Right lobe of liver (tissue), 4 donors: ENCODE measurements around the gene PGAM2.

Experiments
- CTCF ChIP-seq, 4 donors: fragments of 200-600 bp in 3 of 4; fragments of 450-650 bp in 1 of 4; IDR thresholded peaks; one replicate each; pipeline versions ENCODE4 v1.5.1 to v1.8.0; 2016 to 2022; ENCODE audit warnings: antibody characterized with exemption in 4 of 4, mild to moderate bottlenecking in 2 of 4
- POLR2A ChIP-seq: fragments of 450-650 bp; IDR thresholded peaks from one replicate; pipeline ENCODE4 v1.6.1; 2017; ENCODE audit warnings: antibody characterized with exemption, mild to moderate bottlenecking
- donor health status: DM: no; HTN: no; CAD: no.
- donor health status: DM: no; HTN: no; CAD: no.
- donor health status: DM: no; HTN: yes; CAD: no.

- no peak for TF ChIP-seq POLR2A
- no peak for TF ChIP-seq CTCF (IDR thresholded peaks at IDR 0.05)
Observed at GRCh38 chr7:44059219-44060090, 5.9 kb downstream of the PGAM2 start.
